DLD1 (cell line): Measurements from ENCODE around the gene TCHH.

Source experiments
- in situ Hi-C: cut with HindIII; loops from 2 replicates; pipeline ENCODE4 v1.10.0; 2017; ENCODE audit warnings: low sequenced_read_pairs

The TCHH gene

DNA sequence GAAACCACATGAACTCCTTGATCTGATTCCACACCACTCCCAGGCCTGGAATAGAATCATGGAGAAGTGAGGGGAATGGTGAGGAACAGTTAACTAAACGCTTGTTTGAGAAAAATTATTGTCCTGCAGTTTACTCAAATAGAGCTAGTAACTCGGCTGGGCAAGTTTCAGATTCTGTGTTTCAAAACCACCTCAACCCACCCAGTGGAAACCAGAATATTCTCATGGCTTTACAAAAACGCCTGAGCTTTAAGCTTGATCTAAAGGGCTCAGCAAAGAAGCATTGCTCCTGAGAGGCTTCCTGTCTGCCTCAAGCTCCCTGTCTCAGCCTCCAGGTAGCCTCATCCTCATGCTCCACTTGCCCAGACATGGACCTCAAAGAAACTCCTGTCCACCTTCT, 42.9 kb downstream of the TCHH start:
- in situ Hi-C loops, result loop anchor here (25.0 kb wide), 2 partner anchors 90 to 165 kb away; partner anchors contain the start of gene RPTN

DNA sequence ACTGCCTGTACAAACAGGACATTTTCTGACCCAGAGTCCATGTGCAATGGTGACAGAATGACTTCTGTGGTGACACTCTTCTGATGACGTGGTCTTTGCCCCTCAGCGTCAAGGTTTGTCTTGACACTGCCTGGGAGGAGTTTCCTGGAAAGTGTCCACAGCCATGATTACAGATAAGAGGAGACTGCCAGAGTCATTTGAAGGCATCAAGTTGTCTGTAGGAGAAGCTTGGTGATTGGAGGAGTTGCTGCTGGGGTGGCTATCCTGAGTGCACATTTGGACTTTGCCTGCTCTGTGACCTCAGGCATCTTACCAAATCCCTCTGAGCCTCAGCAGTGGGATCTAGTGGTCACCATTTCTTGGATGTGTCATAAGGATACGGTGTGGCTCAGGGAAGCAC, 44.1 kb downstream of the TCHH start:
- in situ Hi-C loops, result loop anchor here (25.0 kb wide), 2 partner anchors 91 to 166 kb away; partner anchors contain the start of gene RPTN

DNA sequence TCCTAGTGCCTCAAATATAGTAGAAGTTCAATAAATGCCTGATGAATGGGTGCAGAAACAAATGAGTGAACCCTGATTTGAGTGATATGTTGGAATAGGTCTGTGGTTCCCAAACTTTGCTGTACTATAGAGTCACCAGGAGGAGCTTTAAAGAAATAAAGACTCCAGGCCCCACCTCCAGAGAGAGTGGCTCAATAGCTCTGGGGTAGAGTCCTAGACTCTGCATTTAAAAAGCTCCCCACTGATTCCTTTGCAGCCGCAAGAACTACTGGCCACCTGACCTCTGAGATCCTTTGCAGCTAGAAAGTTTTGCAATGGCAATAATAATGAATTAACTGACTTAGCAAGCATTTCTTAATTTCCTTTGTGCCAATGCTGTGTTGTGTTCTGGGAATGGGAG, 47.3 kb downstream of the TCHH start:
- in situ Hi-C loops, result loop anchor here (25.0 kb wide), 2 partner anchors 94 to 169 kb away; partner anchors contain the start of gene RPTN

DNA sequence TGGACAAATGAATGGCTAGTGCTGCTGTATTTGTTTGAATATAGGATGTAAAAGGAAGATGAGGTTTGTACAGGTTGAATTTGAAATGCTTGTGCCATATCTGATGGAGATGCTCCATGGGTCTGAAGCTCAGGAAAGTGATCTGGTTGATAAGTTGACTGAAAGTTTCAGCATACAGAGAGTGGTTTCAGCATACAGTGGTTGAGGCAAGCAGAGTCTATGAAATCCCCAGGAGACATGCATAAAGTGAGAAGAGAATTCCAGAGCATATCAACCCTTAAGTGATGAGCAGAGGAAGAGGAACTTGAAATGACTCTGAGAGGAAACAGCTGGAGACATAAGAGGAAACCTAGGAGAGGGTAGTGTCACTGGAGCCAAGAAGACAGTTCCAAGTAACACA, 48.1 kb downstream of the TCHH start:
- in situ Hi-C loops, result loop anchor here (25.0 kb wide), 2 partner anchors 95 to 170 kb away; partner anchors contain the start of gene RPTN

DNA sequence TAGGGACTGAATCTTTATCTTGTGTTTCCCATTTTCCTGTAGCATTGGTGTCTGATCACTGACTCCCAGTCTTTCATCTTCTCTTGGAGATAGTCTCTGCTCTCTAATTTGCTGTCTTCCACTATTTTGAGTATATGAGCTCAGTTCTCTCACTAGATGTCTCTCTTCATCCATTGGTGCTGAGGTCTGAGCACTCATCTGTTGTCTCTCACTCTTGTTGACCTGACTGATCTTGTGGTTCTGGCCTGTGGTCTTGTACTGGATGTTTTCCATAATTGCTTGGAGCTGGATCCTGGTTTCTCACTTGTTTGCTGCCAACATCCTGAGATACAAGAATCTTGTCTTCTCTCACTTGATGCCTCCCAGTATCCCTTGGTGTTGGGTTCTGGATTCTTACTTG, 53.3 kb downstream of the TCHH start:
- in situ Hi-C loops, result loop anchor here (25.0 kb wide), 2 partner anchors 100 to 175 kb away; partner anchors contain the start of gene RPTN
